OCI-LY7 (cell line): ENCODE results near the gene TBC1D3H.
"Not testable (repeated sequence)": the region's sequence is repeated elsewhere in the genome, so short reads cannot be mapped to it uniquely, and the experiment has no call there.

Experiments
- EZH2phosphoT487 ChIP-seq: fragments of 200-600 bp; sonication (generic); IDR thresholded peaks from 2 replicates; pipeline ENCODE4 v1.6.1; 2018; ENCODE audit warnings: low read depth, borderline replicate concordance, mild to moderate bottlenecking, mixed run types, antibody characterized with exemption, low read length, moderate library complexity, mixed read lengths
- TF ChIP-seq, protein P1 (sequence below): fragments of 200-600 bp; sonication (generic); conservative IDR thresholded peaks from 2 replicates; pipeline ENCODE4 v1.5.1; 2014; ENCODE audit warnings: mild to moderate bottlenecking, antibody characterized with exemption, low read length, moderate library complexity, mixed read lengths

DNA sequence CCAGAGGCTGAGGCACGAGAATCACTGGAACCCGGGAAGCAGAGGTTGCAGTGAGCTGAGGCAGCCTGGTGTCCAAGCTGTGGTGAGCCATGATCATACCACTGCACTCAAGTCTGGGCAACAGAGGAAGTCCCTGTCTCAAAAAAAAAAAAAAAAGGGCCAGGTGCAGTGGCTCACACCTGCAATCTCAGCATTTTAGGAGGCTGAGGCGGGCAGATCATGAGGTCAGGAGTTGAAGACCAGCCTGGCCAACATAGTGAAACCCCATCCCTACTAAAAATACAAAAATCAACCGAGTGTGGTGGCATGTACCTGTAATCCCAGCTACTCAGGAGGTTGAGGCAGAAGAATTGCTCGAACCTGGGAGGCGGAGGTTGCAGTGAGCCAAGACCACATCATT is 25.7 kb downstream of the TBC1D3H start:
- TF ChIP-seq, protein P1, sequence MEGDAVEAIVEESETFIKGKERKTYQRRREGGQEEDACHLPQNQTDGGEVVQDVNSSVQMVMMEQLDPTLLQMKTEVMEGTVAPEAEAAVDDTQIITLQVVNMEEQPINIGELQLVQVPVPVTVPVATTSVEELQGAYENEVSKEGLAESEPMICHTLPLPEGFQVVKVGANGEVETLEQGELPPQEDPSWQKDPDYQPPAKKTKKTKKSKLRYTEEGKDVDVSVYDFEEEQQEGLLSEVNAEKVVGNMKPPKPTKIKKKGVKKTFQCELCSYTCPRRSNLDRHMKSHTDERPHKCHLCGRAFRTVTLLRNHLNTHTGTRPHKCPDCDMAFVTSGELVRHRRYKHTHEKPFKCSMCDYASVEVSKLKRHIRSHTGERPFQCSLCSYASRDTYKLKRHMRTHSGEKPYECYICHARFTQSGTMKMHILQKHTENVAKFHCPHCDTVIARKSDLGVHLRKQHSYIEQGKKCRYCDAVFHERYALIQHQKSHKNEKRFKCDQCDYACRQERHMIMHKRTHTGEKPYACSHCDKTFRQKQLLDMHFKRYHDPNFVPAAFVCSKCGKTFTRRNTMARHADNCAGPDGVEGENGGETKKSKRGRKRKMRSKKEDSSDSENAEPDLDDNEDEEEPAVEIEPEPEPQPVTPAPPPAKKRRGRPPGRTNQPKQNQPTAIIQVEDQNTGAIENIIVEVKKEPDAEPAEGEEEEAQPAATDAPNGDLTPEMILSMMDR, result not testable (repeated sequence)
- not testable (repeated sequence) for TF ChIP-seq EZH2phosphoT487
